ENCODE results near the gene VPS4B. TPM values are rescaled to one million over a fixed set of nuclear protein-coding genes. Genes with fewer than 3 reads are reported as not detected.

Gene VPS4B
- polyA plus RNA-seq, 2 of the 4 experiments (the other 2 are of a cell fraction): 21.8 to 24.2 TPM

GRCh38 chr18:63339920-63340484 lies 82.3 kb downstream of the VPS4B start (continued):
- no peak for TF ChIP-seq RNF2 (IDR thresholded peaks at IDR 0.05; ENCODE audit: borderline replicate concordance, low read depth)
- no peak for TF ChIP-seq USF2 (IDR thresholded peaks at IDR 0.05)

Other genes with a start within 250 kb of the VPS4B start
- gene BCL2, start 102.7 kb downstream of the VPS4B start, polyA plus RNA-seq (2011; rRNA removed): 0.50 and 0.53 TPM in 2 replicates
- gene BCL2, start 102.7 kb downstream of the VPS4B start, polyA plus RNA-seq (2017; fragmentation: RNase III; extraction: RNeasy Plus Mini Kit Qiagen cat#74134 plus additional on column Dnase treatment): 0.56 to 0.66 TPM (median 0.61 TPM) in 3 replicates
- 21.2 and 22.6 TPM in 2 replicates for gene KDSR, start 55.3 kb downstream of the VPS4B start, polyA plus RNA-seq (2011; rRNA removed)
- 10.4 to 14.2 TPM (median 13.6 TPM) in 3 replicates for gene KDSR, start 55.3 kb downstream of the VPS4B start, polyA plus RNA-seq (2017; fragmentation: RNase III; extraction: RNeasy Plus Mini Kit Qiagen cat#74134 plus additional on column Dnase treatment)
- 0.11 and 0.12 TPM in 2 replicates for gene SERPINB5, start 54.5 kb upstream of the VPS4B start, polyA plus RNA-seq (2011; rRNA removed)
- gene SERPINB5, start 54.5 kb upstream of the VPS4B start, polyA plus RNA-seq (2017; fragmentation: RNase III; extraction: RNeasy Plus Mini Kit Qiagen cat#74134 plus additional on column Dnase treatment): 0.04 to 0.08 TPM (median 0.08 TPM) in 3 replicates
- gene SERPINB12, start 119.9 kb upstream of the VPS4B start, polyA plus RNA-seq (2011; rRNA removed): not detected in 2 replicates
- not detected in 3 replicates for gene SERPINB12, start 119.9 kb upstream of the VPS4B start, polyA plus RNA-seq (2017; fragmentation: RNase III; extraction: RNeasy Plus Mini Kit Qiagen cat#74134 plus additional on column Dnase treatment)
- not detected in 2 replicates for gene SERPINB13, start 164.9 kb upstream of the VPS4B start, polyA plus RNA-seq (2011; rRNA removed)
- gene SERPINB13, start 164.9 kb upstream of the VPS4B start, polyA plus RNA-seq (2017; fragmentation: RNase III; extraction: RNeasy Plus Mini Kit Qiagen cat#74134 plus additional on column Dnase treatment): not detected in 3 replicates
- gene SERPINB4, start 221.8 kb upstream of the VPS4B start, polyA plus RNA-seq (2011; rRNA removed): 0.16 and 0.34 TPM in 2 replicates
- 0.15 TPM in 1 of 3 replicates, not detected in the others for gene SERPINB4, start 221.8 kb upstream of the VPS4B start, polyA plus RNA-seq (2017; fragmentation: RNase III; extraction: RNeasy Plus Mini Kit Qiagen cat#74134 plus additional on column Dnase treatment)
- gene SERPINB3, start 239.4 kb upstream of the VPS4B start, polyA plus RNA-seq (2011; rRNA removed): 0.19 and 0.25 TPM in 2 replicates
- gene SERPINB3, start 239.4 kb upstream of the VPS4B start, polyA plus RNA-seq (2017; fragmentation: RNase III; extraction: RNeasy Plus Mini Kit Qiagen cat#74134 plus additional on column Dnase treatment): not detected in 3 replicates